ENCODE data around the gene ZNF81.
"Not testable (repeated sequence)": the region's sequence is repeated elsewhere in the genome, so short reads cannot be mapped to it uniquely, and the experiment has no call there.

ZNF81 gene

GRCh38 chrX:47933946-47934345 is 97.2 kb downstream of the ZNF81 start:
- no peak overlapping the region for H3K4me3 ChIP-seq (ENCODE audit: low read depth, low read length)
- TF ChIP-seq CTCF (IDR thresholded peaks at IDR 0.05; ENCODE audit: low read depth, low read length) = no peak
- no peak for DNase-seq (ENCODE audit: low read depth, low spot score)
- in situ Hi-C loops (cut with HindIII; ENCODE audit: low sequenced_read_pairs) = no loop called here

- in situ Hi-C loops (cut with HindIII; ENCODE audit: low sequenced_read_pairs) = no loop called here
- no peak overlapping the region for H3K4me3 ChIP-seq (ENCODE audit: low read depth, low read length)
- no peak for DNase-seq (ENCODE audit: low read depth, low spot score)
- TF ChIP-seq CTCF (IDR thresholded peaks at IDR 0.05; ENCODE audit: low read depth, low read length) = no peak
These were observed 99.7 kb downstream of the ZNF81 start for GRCh38 chrX:47936224-47936939.

- in situ Hi-C loops (cut with HindIII; ENCODE audit: low sequenced_read_pairs) = no loop called here
- no peak for TF ChIP-seq CTCF (IDR thresholded peaks at IDR 0.05; ENCODE audit: low read depth, low read length)
- H3K4me3 ChIP-seq (ENCODE audit: low read depth, low read length) = no peak overlapping the region
- DNase-seq (ENCODE audit: low read depth, low spot score) = no peak
These were observed 100.2 kb downstream of the ZNF81 start for GRCh38 chrX:47936940-47937317.

- in situ Hi-C loops (cut with HindIII; ENCODE audit: low sequenced_read_pairs) = no loop called here
- DNase-seq (ENCODE audit: low read depth, low spot score) = no peak
- no peak for TF ChIP-seq CTCF (IDR thresholded peaks at IDR 0.05; ENCODE audit: low read depth, low read length)
- no peak overlapping the region for H3K4me3 ChIP-seq (ENCODE audit: low read depth, low read length)
These were observed 103.7 kb downstream of the ZNF81 start for GRCh38 chrX:47940448-47940847.

GRCh38 chrX:47941423-47941822 is 104.7 kb downstream of the ZNF81 start:
- H3K4me3 ChIP-seq (ENCODE audit: low read depth, low read length) = no peak overlapping the region
- DNase-seq (ENCODE audit: low read depth, low spot score) = no peak
- in situ Hi-C loops (cut with HindIII; ENCODE audit: low sequenced_read_pairs) = no loop called here
- TF ChIP-seq CTCF (IDR thresholded peaks at IDR 0.05; ENCODE audit: low read depth, low read length) = no peak

- in situ Hi-C loops (cut with HindIII; ENCODE audit: low sequenced_read_pairs); DNase-seq (ENCODE audit: low read depth, low spot score); H3K4me3 ChIP-seq (ENCODE audit: low read depth, low read length): not testable (repeated sequence)
These were observed 118.6 kb downstream of the ZNF81 start for GRCh38 chrX:47955295-47955694.

- H3K4me3 ChIP-seq (ENCODE audit: low read depth, low read length) = no peak overlapping the region
- in situ Hi-C loops (cut with HindIII; ENCODE audit: low sequenced_read_pairs) = no loop called here
- no peak for TF ChIP-seq CTCF (IDR thresholded peaks at IDR 0.05; ENCODE audit: low read depth, low read length)
- no peak for DNase-seq (ENCODE audit: low read depth, low spot score)
These were observed 119.3 kb downstream of the ZNF81 start for GRCh38 chrX:47956016-47956415.

GRCh38 chrX:47958206-47958605 is 121.5 kb downstream of the ZNF81 start:
- H3K4me3 ChIP-seq (ENCODE audit: low read depth, low read length); DNase-seq (ENCODE audit: low read depth, low spot score); in situ Hi-C loops (cut with HindIII; ENCODE audit: low sequenced_read_pairs): not testable (repeated sequence)

All from astrocyte of the spinal cord (primary cell).